GM21367 (cell line): Measurements from ENCODE around the gene WASF2.
"Not testable (repeated sequence)": the region's sequence is repeated elsewhere in the genome, so short reads cannot be mapped to it uniquely, and the experiment has no call there.

Experiments
- ATAC-seq: cut with Tn5 transposase; IDR thresholded peaks from one replicate; pipeline ENCODE4 v1.9.1; 2021; ENCODE audit not compliant: unreplicated experiment

WASF2 gene

GRCh38 chr1:27400082-27400962, 89.6 kb downstream of the WASF2 start:
- no peak for ATAC-seq

- ATAC-seq = no peak
Observed at GRCh38 chr1:27399251-27400025, 90.5 kb downstream of the WASF2 start.

GRCh38 chr1:27398405-27399149, 91.4 kb downstream of the WASF2 start:
- no peak for ATAC-seq

GRCh38 chr1:27397749-27398148, 92.2 kb downstream of the WASF2 start:
- ATAC-seq = no peak

GRCh38 chr1:27397110-27397509, 92.9 kb downstream of the WASF2 start:
- ATAC-seq = no peak

- no peak for ATAC-seq
Observed at GRCh38 chr1:27395441-27396195, 94.3 kb downstream of the WASF2 start.

GRCh38 chr1:27394925-27395324, 95.0 kb downstream of the WASF2 start:
- ATAC-seq = no peak

- no peak for ATAC-seq
Observed at GRCh38 chr1:27394282-27394658, 95.7 kb downstream of the WASF2 start.

GRCh38 chr1:27393641-27394281, 96.2 kb downstream of the WASF2 start:
- no peak for ATAC-seq

GRCh38 chr1:27392778-27393635, 97.0 kb downstream of the WASF2 start:
- ATAC-seq = no peak

- no peak for ATAC-seq
Observed at GRCh38 chr1:27392096-27392777, 97.7 kb downstream of the WASF2 start, which contains the start of gene GPR3. TSS of gene GPR3 (plus strand) at chr1:27392622. CDS start at chr1:27393799, 1,177 bp downstream.

GRCh38 chr1:27391511-27392095, 98.4 kb downstream of the WASF2 start:
- no peak for ATAC-seq

GRCh38 chr1:27388337-27389005, 101.5 kb downstream of the WASF2 start:
- ATAC-seq = no peak

- not testable (repeated sequence) for ATAC-seq
Observed at GRCh38 chr1:27384797-27385196, 105.2 kb downstream of the WASF2 start.

GRCh38 chr1:27383661-27384060, 106.3 kb downstream of the WASF2 start:
- ATAC-seq = no peak

GRCh38 chr1:27383039-27383605, 106.8 kb downstream of the WASF2 start, which contains the start of gene CD164L2:
TSS of gene CD164L2 (minus strand) at chr1:27383333. CDS start at chr1:27383239, 94 bp downstream.
- ATAC-seq = no peak
